WTC11 (cell line): ENCODE results near the gene ITSN1. TPM values are rescaled to one million over a fixed set of nuclear protein-coding genes. Genes with fewer than 3 reads are reported as not detected.
A peak's percentile ranks its signal among the peaks of the same experiment; 100 is the strongest.

ENCODE experiments used
- ATAC-seq: fragments of 200-7000 bp; cut with Tn5 transposase; 2 replicates; pipeline ENCODE4 v1.10.0; 2021; ENCODE audit warnings: mild to moderate bottlenecking, moderate library complexity
- Bru-seq: library from RNA; stranded (reverse); fragments of 400-500 nt; gene quantifications from one replicate; lab custom pipeline; 2021; lab: Mats Ljungman, UMichigan
- CTCF ChIA-PET: fragments of 300-600 bp; sonication (Branson Sonifier 250); formaldehyde crosslinking; loops from one replicate; lab custom pipeline; 2021; ENCODE audit warnings: antibody characterized with exemption; lab: Charles Lee
- POLR2A ChIA-PET: fragments of 350-600 bp; sonication (Branson Sonifier 250); formaldehyde crosslinking; loops from one replicate; lab custom pipeline; 2021; ENCODE audit warnings: antibody characterized with exemption; lab: Charles Lee
- DNase-seq: peaks from one replicate; pipeline ENCODE4 v3.0.0; 2021; ENCODE audit warnings: low spot score
- H3K27ac Mint-ChIP-seq: 2 replicates; pipeline ENCODE4 v1.8.0; 2021; ENCODE audit warnings: mixed read lengths
- H3K27me3 Mint-ChIP-seq: 2 replicates; pipeline ENCODE4 v1.8.0; 2021; ENCODE audit warnings: low read depth, mild to moderate bottlenecking, moderate library complexity, mixed read lengths
- H3K36me3 Mint-ChIP-seq: 2 replicates; pipeline ENCODE4 v1.8.0; 2021; ENCODE audit warnings: mixed read lengths
- H3K4me1 Mint-ChIP-seq: 2 replicates; pipeline ENCODE4 v1.8.0; 2022; ENCODE audit warnings: mixed read lengths
- H3K4me3 Mint-ChIP-seq: 2 replicates; pipeline ENCODE4 v1.8.0; 2021; ENCODE audit warnings: mild to moderate bottlenecking, moderate library complexity, mixed read lengths
- H3K9me3 Mint-ChIP-seq: 2 replicates; pipeline ENCODE4 v1.8.0; 2021; ENCODE audit warnings: mixed read lengths
- CBFB ChIP-seq: sonication (generic); formaldehyde crosslinking; IDR thresholded peaks from 2 replicates; pipeline ENCODE4 v1.8.1; 2022; ENCODE audit warnings: mild to moderate bottlenecking, low read depth, missing genetic modification reagents
- FOXP1 ChIP-seq: sonication (generic); formaldehyde crosslinking; IDR thresholded peaks from 2 replicates; pipeline ENCODE4 v1.8.0; 2022; ENCODE audit warnings: missing genetic modification reagents, mild to moderate bottlenecking, moderate library complexity, borderline replicate concordance
- HMGA2 ChIP-seq: fragments of 250-450 bp; sonication (Bioruptor Pico); IDR thresholded peaks from 2 replicates; pipeline ENCODE4 v1.4.0; 2021; ENCODE audit warnings: mild to moderate bottlenecking, moderate library complexity
- JUN ChIP-seq: sonication (generic); formaldehyde crosslinking; IDR thresholded peaks from 2 replicates; pipeline ENCODE4 v1.8.0; 2023; ENCODE audit warnings: mild to moderate bottlenecking, missing genetic modification reagents
- MYBL2 ChIP-seq: sonication (generic); formaldehyde crosslinking; IDR thresholded peaks from 2 replicates; pipeline ENCODE4 v1.8.1; 2023; ENCODE audit warnings: mild to moderate bottlenecking, moderate library complexity, missing genetic modification reagents
- NFYB ChIP-seq: sonication (generic); formaldehyde crosslinking; conservative IDR thresholded peaks from 2 replicates; pipeline ENCODE4 v1.8.0; 2022; ENCODE audit warnings: low read depth, missing genetic modification reagents
- SMAD3 ChIP-seq: sonication (generic); formaldehyde crosslinking; IDR thresholded peaks from 2 replicates; pipeline ENCODE4 v1.8.0; 2022; ENCODE audit warnings: missing genetic modification reagents, mild to moderate bottlenecking, borderline replicate concordance
- SMAD4 ChIP-seq: sonication (generic); formaldehyde crosslinking; IDR thresholded peaks from 2 replicates; pipeline ENCODE4 v1.8.0; 2022; ENCODE audit warnings: mild to moderate bottlenecking, missing genetic modification reagents
- SP1 ChIP-seq: sonication (generic); formaldehyde crosslinking; conservative IDR thresholded peaks from 2 replicates; pipeline ENCODE4 v1.8.1; 2022; ENCODE audit warnings: missing genetic modification reagents
- TCF7 ChIP-seq: sonication (generic); formaldehyde crosslinking; IDR thresholded peaks from 2 replicates; pipeline ENCODE4 v1.8.0; 2022; ENCODE audit warnings: mild to moderate bottlenecking, low read depth, missing genetic modification reagents, moderate library complexity
- TEAD1 ChIP-seq: sonication (generic); formaldehyde crosslinking; IDR thresholded peaks from 2 replicates; pipeline ENCODE4 v1.8.0; 2022; ENCODE audit warnings: mild to moderate bottlenecking, missing genetic modification reagents
- ZNF416 ChIP-seq: fragments of 250-450 bp; sonication (Bioruptor Pico); IDR thresholded peaks from 2 replicates; pipeline ENCODE4 v1.9.0; 2021; ENCODE audit warnings: mild to moderate bottlenecking, inconsistent platforms
- long read RNA-seq, 3 experiments: library from RNA in 1 of 3; library from capped mRNA in 1 of 3; library from polyadenylated mRNA in 1 of 3; unstranded in 2 of 3; stranded (forward) in 1 of 3; transcript quantifications; one replicate each; pipeline ENCODE4 v2.0.0, GENCODE V29; 2021
- total RNA-seq: library from RNA; stranded (reverse); gene quantifications from 3 replicates; pipeline ENCODE4 v1.2.3, GENCODE V29; 2021
- TF ChIP-seq, protein P1 (sequence below): sonication (generic); formaldehyde crosslinking; IDR thresholded peaks from 2 replicates; pipeline ENCODE4 v1.8.1; 2023; ENCODE audit warnings: mild to moderate bottlenecking, missing genetic modification reagents
- TF ChIP-seq, protein P2 (sequence below): sonication (generic); formaldehyde crosslinking; IDR thresholded peaks from 2 replicates; pipeline ENCODE4 v1.8.1; 2023; ENCODE audit warnings: mild to moderate bottlenecking, missing genetic modification reagents
- TF ChIP-seq, protein P3 (sequence below): sonication (generic); formaldehyde crosslinking; IDR thresholded peaks from 2 replicates; pipeline ENCODE4 v1.8.1; 2023; ENCODE audit warnings: mild to moderate bottlenecking, missing genetic modification reagents, moderate library complexity
- TF ChIP-seq, protein P4 (sequence below): sonication (generic); formaldehyde crosslinking; IDR thresholded peaks from 2 replicates; pipeline ENCODE4 v1.8.0; 2022; ENCODE audit warnings: mild to moderate bottlenecking, missing genetic modification reagents
- TF ChIP-seq, protein P5 (sequence below): fragments of 250-450 bp; sonication (Bioruptor Pico); IDR thresholded peaks from 2 replicates; pipeline ENCODE4 v1.9.0; 2021; ENCODE audit warnings: moderate library complexity, mild to moderate bottlenecking, inconsistent platforms, borderline replicate concordance
- TF ChIP-seq, protein P6 (sequence below): sonication (generic); formaldehyde crosslinking; IDR thresholded peaks from 2 replicates; pipeline ENCODE4 v1.8.0; 2022; ENCODE audit warnings: mild to moderate bottlenecking, missing genetic modification reagents
- TF ChIP-seq, protein P7 (sequence below): sonication (generic); formaldehyde crosslinking; IDR thresholded peaks from 2 replicates; pipeline ENCODE4 v1.8.1; 2022; ENCODE audit warnings: low read depth, mild to moderate bottlenecking, moderate library complexity, missing genetic modification reagents, borderline replicate concordance

The ITSN1 gene
- 66.0 to 79.4 TPM (median 69.6 TPM) in 3 replicates for total RNA-seq
- percentile 82 among the genes with signal in this experiment for Bru-seq, nascent RNA
- long read RNA-seq, experiment 1, full-length matches to known transcripts: 161 of 309 reads
- long read RNA-seq, experiment 1, partial matches to known transcripts: 76 of 309 reads
- long read RNA-seq, experiment 1, other reads (novel, unspliced or antisense): 72 of 309 reads
- long read RNA-seq, experiment 2, full-length matches to known transcripts: 8 of 80 reads
- long read RNA-seq, experiment 2, partial matches to known transcripts: 34 of 80 reads
- long read RNA-seq, experiment 2, other reads (novel, unspliced or antisense): 38 of 80 reads
- long read RNA-seq, experiment 3, partial matches to known transcripts: 5 of 8 reads
- long read RNA-seq, experiment 3, other reads (novel, unspliced or antisense): 3 of 8 reads

DNA sequence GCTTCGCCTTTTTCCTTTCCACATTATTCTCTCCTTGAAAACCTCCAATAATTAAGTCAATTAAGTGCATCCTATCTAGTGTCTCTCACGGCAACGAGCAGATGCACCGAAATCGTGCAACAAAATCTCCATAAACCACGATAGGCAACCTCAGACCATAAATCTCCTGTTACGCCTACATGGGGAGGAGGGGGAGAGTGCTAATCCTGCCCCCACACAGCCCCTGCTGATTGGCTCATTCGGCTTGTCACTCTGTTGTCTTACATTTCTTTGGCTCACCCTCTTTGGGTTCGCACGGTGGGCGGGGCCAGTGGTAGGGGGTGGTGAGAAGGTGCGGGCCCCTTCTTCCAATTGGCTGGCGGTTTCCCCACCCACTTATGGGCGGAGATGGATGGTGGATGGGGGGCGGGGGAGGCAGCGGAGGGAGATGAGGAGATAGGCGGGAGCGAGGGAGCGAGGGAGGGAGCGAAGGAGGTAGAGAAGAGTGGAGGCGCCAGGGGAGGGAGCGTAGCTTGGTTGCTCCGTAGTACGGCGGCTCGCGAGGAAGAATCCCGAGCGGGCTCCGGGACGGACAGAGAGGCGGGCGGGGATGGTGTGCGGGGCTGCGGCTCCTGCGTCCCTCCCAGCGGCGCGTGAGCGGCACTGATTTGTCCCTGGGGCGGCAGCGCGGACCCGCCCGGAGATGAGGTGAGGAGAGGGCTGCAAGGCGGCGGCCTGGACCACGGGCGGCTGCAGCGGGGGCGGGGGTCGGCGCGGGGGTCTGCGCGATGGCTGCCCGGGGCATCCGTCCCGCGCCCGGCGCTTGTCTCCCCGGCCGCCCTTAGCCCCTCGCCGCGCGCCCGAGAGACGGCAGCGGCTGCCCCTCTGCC, at the start of gene ITSN1:
TSS of gene ITSN1 (plus strand) at position 475 of the 869 bp plus-strand sequence. CDS start 76,328 bp downstream, outside the sequence.
- DNase-seq (peak; percentile 100), ATAC-seq (peak; percentile 87)
- TF ChIP-seq, protein P1, sequence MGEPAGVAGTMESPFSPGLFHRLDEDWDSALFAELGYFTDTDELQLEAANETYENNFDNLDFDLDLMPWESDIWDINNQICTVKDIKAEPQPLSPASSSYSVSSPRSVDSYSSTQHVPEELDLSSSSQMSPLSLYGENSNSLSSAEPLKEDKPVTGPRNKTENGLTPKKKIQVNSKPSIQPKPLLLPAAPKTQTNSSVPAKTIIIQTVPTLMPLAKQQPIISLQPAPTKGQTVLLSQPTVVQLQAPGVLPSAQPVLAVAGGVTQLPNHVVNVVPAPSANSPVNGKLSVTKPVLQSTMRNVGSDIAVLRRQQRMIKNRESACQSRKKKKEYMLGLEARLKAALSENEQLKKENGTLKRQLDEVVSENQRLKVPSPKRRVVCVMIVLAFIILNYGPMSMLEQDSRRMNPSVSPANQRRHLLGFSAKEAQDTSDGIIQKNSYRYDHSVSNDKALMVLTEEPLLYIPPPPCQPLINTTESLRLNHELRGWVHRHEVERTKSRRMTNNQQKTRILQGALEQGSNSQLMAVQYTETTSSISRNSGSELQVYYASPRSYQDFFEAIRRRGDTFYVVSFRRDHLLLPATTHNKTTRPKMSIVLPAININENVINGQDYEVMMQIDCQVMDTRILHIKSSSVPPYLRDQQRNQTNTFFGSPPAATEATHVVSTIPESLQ: no peak
- TF ChIP-seq, protein P2, sequence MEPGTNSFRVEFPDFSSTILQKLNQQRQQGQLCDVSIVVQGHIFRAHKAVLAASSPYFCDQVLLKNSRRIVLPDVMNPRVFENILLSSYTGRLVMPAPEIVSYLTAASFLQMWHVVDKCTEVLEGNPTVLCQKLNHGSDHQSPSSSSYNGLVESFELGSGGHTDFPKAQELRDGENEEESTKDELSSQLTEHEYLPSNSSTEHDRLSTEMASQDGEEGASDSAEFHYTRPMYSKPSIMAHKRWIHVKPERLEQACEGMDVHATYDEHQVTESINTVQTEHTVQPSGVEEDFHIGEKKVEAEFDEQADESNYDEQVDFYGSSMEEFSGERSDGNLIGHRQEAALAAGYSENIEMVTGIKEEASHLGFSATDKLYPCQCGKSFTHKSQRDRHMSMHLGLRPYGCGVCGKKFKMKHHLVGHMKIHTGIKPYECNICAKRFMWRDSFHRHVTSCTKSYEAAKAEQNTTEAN: 0 out of 2 replicates have a peak, but pooled peaks have one; percentile 34
- TF ChIP-seq ZNF416 (CRISPR knock-in tag): 0 out of 2 replicates have a peak, but pooled peaks have one; percentile 11
- no peak for TF ChIP-seq CBFB
- TF ChIP-seq, protein P3, sequence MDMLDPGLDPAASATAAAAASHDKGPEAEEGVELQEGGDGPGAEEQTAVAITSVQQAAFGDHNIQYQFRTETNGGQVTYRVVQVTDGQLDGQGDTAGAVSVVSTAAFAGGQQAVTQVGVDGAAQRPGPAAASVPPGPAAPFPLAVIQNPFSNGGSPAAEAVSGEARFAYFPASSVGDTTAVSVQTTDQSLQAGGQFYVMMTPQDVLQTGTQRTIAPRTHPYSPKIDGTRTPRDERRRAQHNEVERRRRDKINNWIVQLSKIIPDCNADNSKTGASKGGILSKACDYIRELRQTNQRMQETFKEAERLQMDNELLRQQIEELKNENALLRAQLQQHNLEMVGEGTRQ (CRISPR knock-in tag): peak; percentile 20; the same call in 1 of the 2 replicates
- TF ChIP-seq TCF7 (CRISPR knock-in tag): peak; percentile 79
- peak; percentile 9; the same call in 1 of the 2 replicates for TF ChIP-seq HMGA2
- peak; percentile 83 for TF ChIP-seq NFYB (CRISPR knock-in tag)
- TF ChIP-seq SP1: peak; percentile 86
- TF ChIP-seq, protein P4, sequence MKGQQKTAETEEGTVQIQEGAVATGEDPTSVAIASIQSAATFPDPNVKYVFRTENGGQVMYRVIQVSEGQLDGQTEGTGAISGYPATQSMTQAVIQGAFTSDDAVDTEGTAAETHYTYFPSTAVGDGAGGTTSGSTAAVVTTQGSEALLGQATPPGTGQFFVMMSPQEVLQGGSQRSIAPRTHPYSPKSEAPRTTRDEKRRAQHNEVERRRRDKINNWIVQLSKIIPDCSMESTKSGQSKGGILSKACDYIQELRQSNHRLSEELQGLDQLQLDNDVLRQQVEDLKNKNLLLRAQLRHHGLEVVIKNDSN (CRISPR knock-in tag): peak; percentile 50; the same call in 1 of the 2 replicates
- 0 out of 2 replicates have a peak, but pooled peaks have one; percentile 47 for TF ChIP-seq MYBL2
- TF ChIP-seq, protein P5, sequence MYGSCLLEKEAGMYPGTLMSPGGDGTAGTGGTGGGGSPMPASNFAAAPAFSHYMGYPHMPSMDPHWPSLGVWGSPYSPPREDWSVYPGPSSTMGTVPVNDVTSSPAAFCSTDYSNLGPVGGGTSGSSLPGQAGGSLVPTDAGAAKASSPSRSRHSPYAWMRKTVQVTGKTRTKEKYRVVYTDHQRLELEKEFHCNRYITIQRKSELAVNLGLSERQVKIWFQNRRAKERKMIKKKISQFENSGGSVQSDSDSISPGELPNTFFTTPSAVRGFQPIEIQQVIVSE (CRISPR knock-in tag): no peak
- no peak for TF ChIP-seq SMAD3
- TF ChIP-seq, protein P6, sequence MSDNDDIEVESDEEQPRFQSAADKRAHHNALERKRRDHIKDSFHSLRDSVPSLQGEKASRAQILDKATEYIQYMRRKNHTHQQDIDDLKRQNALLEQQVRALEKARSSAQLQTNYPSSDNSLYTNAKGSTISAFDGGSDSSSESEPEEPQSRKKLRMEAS (CRISPR knock-in tag): peak; percentile 19; the same call in 1 of the 2 replicates
- 0 out of 2 replicates have a peak, but pooled peaks have one; percentile 49 for TF ChIP-seq FOXP1 (CRISPR knock-in tag)
- TF ChIP-seq SMAD4: no peak
- TF ChIP-seq, protein P7, sequence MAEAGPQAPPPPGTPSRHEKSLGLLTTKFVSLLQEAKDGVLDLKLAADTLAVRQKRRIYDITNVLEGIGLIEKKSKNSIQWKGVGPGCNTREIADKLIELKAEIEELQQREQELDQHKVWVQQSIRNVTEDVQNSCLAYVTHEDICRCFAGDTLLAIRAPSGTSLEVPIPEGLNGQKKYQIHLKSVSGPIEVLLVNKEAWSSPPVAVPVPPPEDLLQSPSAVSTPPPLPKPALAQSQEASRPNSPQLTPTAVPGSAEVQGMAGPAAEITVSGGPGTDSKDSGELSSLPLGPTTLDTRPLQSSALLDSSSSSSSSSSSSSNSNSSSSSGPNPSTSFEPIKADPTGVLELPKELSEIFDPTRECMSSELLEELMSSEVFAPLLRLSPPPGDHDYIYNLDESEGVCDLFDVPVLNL (CRISPR knock-in tag): 0 out of 2 replicates have a peak, but pooled peaks have one; percentile 9
- TF ChIP-seq JUN (CRISPR knock-in tag): no peak
- TF ChIP-seq TEAD1: 0 out of 2 replicates have a peak, but pooled peaks have one; percentile 70
- peaks cover 29% of the 10 kb centered on the region for H3K4me1 Mint-ChIP-seq
- no peaks in the 10 kb centered on the region for H3K27me3 Mint-ChIP-seq
- POLR2A ChIA-PET: interaction anchor here (0.5 to 1.0 kb wide), 5 partner anchors 10 to 413 kb away, joined by 3 to 4 read pairs (median 4); no protein-coding TSS in a partner anchor
- H3K27ac Mint-ChIP-seq: peak within 1 kb of the TSS; percentile 100
- H3K36me3 Mint-ChIP-seq: peaks cover 3% of the 10 kb centered on the region; the same call in 1 of the 2 replicates
- H3K4me3 Mint-ChIP-seq: peak within 1 kb of the TSS; percentile 97
- H3K9me3 Mint-ChIP-seq: 0 out of 2 replicates have a peak, but pooled peaks cover 3% of the 10 kb centered on the region
- CTCF ChIA-PET: no interaction called here
